HepG2 (cell line): ENCODE measurements around the gene PPOX. TPM values are rescaled to one million over a fixed set of nuclear protein-coding genes. Genes with fewer than 3 reads are reported as not detected.

Source experiments
- CENPX ChIP-seq: sonication (generic); formaldehyde crosslinking; IDR thresholded peaks from 2 replicates; pipeline ENCODE4 v1.9.0; 2021; ENCODE audit warnings: mild to moderate bottlenecking, missing genetic modification reagents, moderate library complexity
- HDAC2 ChIP-seq: sonication (generic); formaldehyde crosslinking; IDR thresholded peaks from 2 replicates; pipeline ENCODE4 v1.4.0; 2020; ENCODE audit warnings: missing genetic modification reagents
- HMG20A ChIP-seq: IDR thresholded peaks from 2 replicates; pipeline ENCODE4 v1.6.1; 2016; ENCODE audit warnings: borderline replicate concordance
- HNF1A ChIP-seq, 2 experiments: sonication (generic) in 1 of 2; formaldehyde crosslinking in 1 of 2; IDR thresholded peaks; 2 replicates each; pipeline versions ENCODE4 v1.4.0 to v1.6.1; 2016 to 2020; ENCODE audit warnings: borderline replicate concordance in 1 of 2, low read depth in 1 of 2, mild to moderate bottlenecking in 1 of 2, missing genetic modification reagents in 1 of 2
- JUNB ChIP-seq: sonication (generic); formaldehyde crosslinking; IDR thresholded peaks from 2 replicates; pipeline ENCODE4 v1.8.0; 2022; ENCODE audit warnings: missing genetic modification reagents, mild to moderate bottlenecking, borderline replicate concordance
- KDM5A ChIP-seq: fragments of 200-600 bp; sonication (generic); IDR thresholded peaks from 2 replicates; pipeline ENCODE4 v1.7.0; 2018; ENCODE audit warnings: antibody characterized with exemption, mild to moderate bottlenecking, low read length, borderline replicate concordance
- MIER2 ChIP-seq: IDR thresholded peaks from 2 replicates; pipeline ENCODE4 v1.6.1; 2016; ENCODE audit warnings: missing biosample characterization, missing genetic modification reagents
- MXI1 ChIP-seq: IDR thresholded peaks from 3 replicates; pipeline ENCODE4 v1.6.1; 2012; ENCODE audit warnings: low read depth, low read length, inconsistent platforms, borderline replicate concordance
- REPIN1 ChIP-seq: sonication (generic); formaldehyde crosslinking; IDR thresholded peaks from 2 replicates; pipeline ENCODE4 v1.8.0; 2022; ENCODE audit warnings: missing genetic modification reagents, low read depth, mild to moderate bottlenecking, borderline replicate concordance
- RORA ChIP-seq: sonication (generic); formaldehyde crosslinking; IDR thresholded peaks from 2 replicates; pipeline ENCODE4 v1.5.0; 2020; ENCODE audit warnings: mild to moderate bottlenecking, missing genetic modification reagents, moderate library complexity
- SMYD3 ChIP-seq: sonication (generic); formaldehyde crosslinking; IDR thresholded peaks from 2 replicates; pipeline ENCODE4 v1.8.1; 2023; ENCODE audit warnings: mild to moderate bottlenecking, missing genetic modification reagents
- ZNF20 ChIP-seq: sonication (generic); formaldehyde crosslinking; IDR thresholded peaks from 2 replicates; pipeline ENCODE4 v1.4.0; 2020; ENCODE audit warnings: mild to moderate bottlenecking, moderate library complexity, missing genetic modification reagents
- ZNF484 ChIP-seq: sonication (generic); formaldehyde crosslinking; IDR thresholded peaks from 2 replicates; pipeline ENCODE4 v1.5.1; 2020; ENCODE audit warnings: mild to moderate bottlenecking, low read depth, missing genetic modification reagents, borderline replicate concordance
- ZNF546 ChIP-seq: sonication (generic); formaldehyde crosslinking; conservative IDR thresholded peaks from 2 replicates; pipeline ENCODE4 v1.8.1; 2023; ENCODE audit warnings: mild to moderate bottlenecking, missing genetic modification reagents
- polyA plus RNA-seq, 8 experiments: library from polyadenylated mRNA; depleted of rRNA in 3 of 8; stranded (reverse) in 7 of 8; unstranded in 1 of 8; fragments of >200 nt; fragmentation: Illumina TruSeq in 4 of 8; extraction: Trizol in 4 of 8; gene quantifications; 2 replicates each; pipeline versions ENCODE4 v1.2.1 to v1.2.3, GENCODE V29; 2011 to 2016; ENCODE audit warnings: low read depth in 4 of 8, missing spikeins in 1 of 8, mixed read lengths in 1 of 8; ENCODE audit not compliant: insufficient read depth in 1 of 8
- total RNA-seq, 5 experiments: library from RNA; depleted of rRNA; stranded (reverse); fragments of >200 nt; fragmentation: Illumina TruSeq; extraction: Trizol; gene quantifications; 2 replicates each; pipeline ENCODE4 v1.2.3, GENCODE V29; 2016; ENCODE audit warnings: low read depth in 1 of 5
- TF ChIP-seq, protein P1 (sequence below): sonication (generic); formaldehyde crosslinking; IDR thresholded peaks from 2 replicates; pipeline ENCODE4 v1.4.0; 2020; ENCODE audit warnings: missing genetic modification reagents, borderline replicate concordance
- TF ChIP-seq, protein P2 (sequence below): sonication (generic); formaldehyde crosslinking; IDR thresholded peaks from 2 replicates; pipeline ENCODE4 v1.4.0; 2020; ENCODE audit warnings: missing genetic modification reagents
- TF ChIP-seq, protein P3 (sequence below): fragments of 450-650 bp; IDR thresholded peaks from 2 replicates; pipeline ENCODE4 v1.6.1; 2016

Gene PPOX
- total and polyA plus RNA-seq, 2 of the 13 experiments (the other 11 are each of a cell fraction or from before 2014, with no cell fraction given) = 15.5 to 27.7 TPM

DNA sequence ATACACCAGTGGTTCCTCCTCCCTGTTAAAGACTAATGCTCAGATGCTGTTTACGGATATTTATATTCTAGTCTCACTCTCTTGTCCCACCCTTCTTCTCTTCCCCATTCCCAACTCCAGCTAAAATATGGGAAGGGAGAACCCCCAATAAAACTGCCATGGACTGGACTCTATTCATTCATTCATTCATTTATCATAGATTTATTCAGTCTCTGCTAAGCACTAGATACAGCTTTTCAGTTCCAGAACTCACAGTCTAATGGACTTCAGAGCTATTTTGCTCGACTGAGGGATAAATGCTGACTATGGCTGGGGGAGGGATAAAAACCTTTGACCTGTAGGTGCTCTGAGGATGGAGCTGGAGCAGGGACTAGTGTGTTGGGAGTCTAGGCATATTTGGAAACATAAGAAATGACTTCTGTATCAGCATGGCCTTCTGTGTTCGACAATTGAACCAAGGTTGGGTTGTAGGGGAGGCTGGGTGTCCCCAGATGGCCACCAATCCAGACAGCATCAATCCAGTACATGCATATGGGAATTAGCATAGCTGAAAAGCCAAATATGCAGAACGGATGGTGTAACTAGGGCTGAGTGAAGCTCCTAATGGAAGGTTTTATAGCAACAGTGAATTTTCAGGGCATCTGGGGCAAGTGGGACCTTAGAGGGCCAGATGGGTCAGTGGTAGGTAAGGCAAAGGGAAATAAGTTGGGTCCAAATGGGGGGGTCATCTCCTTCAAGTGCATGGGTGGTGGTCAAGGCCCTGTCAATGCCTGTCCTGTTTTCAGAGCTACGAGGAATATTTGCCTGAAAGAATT, 53.1 kb downstream of the PPOX start (continued):
- TF ChIP-seq, protein P1, sequence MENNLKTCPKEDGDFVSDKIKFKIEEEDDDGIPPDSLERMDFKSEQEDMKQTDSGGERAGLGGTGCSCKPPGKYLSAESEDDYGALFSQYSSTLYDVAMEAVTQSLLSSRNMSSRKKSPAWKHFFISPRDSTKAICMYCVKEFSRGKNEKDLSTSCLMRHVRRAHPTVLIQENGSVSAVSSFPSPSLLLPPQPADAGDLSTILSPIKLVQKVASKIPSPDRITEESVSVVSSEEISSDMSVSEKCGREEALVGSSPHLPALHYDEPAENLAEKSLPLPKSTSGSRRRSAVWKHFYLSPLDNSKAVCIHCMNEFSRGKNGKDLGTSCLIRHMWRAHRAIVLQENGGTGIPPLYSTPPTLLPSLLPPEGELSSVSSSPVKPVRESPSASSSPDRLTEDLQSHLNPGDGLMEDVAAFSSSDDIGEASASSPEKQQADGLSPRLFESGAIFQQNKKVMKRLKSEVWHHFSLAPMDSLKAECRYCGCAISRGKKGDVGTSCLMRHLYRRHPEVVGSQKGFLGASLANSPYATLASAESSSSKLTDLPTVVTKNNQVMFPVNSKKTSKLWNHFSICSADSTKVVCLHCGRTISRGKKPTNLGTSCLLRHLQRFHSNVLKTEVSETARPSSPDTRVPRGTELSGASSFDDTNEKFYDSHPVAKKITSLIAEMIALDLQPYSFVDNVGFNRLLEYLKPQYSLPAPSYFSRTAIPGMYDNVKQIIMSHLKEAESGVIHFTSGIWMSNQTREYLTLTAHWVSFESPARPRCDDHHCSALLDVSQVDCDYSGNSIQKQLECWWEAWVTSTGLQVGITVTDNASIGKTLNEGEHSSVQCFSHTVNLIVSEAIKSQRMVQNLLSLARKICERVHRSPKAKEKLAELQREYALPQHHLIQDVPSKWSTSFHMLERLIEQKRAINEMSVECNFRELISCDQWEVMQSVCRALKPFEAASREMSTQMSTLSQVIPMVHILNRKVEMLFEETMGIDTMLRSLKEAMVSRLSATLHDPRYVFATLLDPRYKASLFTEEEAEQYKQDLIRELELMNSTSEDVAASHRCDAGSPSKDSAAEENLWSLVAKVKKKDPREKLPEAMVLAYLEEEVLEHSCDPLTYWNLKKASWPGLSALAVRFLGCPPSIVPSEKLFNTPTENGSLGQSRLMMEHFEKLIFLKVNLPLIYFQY = no peak
- 0 out of 2 replicates have a peak, but pooled peaks have one; percentile 8 for TF ChIP-seq REPIN1
- no peak for TF ChIP-seq MIER2 (CRISPR knock-in tag)
- no peak for TF ChIP-seq KDM5A
- TF ChIP-seq RORA = no peak
- TF ChIP-seq ZNF20 (CRISPR knock-in tag) = no peak
- no peak for TF ChIP-seq HNF1A (IDR thresholded peaks at IDR 0.05; ENCODE audit: low read depth)
- TF ChIP-seq HNF1A (CRISPR knock-in tag; IDR thresholded peaks at IDR 0.05; ENCODE audit: borderline replicate concordance) = no peak
- no peak for TF ChIP-seq HDAC2 (CRISPR knock-in tag)
- TF ChIP-seq, protein P2, sequence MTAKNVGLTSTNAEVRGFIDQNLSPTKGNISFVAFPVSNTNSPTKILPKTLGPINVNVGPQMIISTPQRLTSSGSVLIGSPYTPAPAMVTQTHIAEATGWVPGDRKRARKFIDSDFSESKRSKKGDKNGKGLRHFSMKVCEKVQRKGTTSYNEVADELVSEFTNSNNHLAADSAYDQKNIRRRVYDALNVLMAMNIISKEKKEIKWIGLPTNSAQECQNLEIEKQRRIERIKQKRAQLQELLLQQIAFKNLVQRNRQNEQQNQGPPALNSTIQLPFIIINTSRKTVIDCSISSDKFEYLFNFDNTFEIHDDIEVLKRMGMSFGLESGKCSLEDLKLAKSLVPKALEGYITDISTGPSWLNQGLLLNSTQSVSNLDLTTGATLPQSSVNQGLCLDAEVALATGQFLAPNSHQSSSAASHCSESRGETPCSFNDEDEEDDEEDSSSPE (CRISPR knock-in tag) = no peak
- TF ChIP-seq ZNF546 = no peak; the same call in 1 of the 2 replicates
- no peak for TF ChIP-seq ZNF484 (CRISPR knock-in tag)
- TF ChIP-seq CENPX (CRISPR knock-in tag) = no peak
- no peak for TF ChIP-seq HMG20A (CRISPR knock-in tag)
- TF ChIP-seq JUNB (CRISPR knock-in tag) = no peak
- no peak for TF ChIP-seq MXI1
- TF ChIP-seq, protein P3, sequence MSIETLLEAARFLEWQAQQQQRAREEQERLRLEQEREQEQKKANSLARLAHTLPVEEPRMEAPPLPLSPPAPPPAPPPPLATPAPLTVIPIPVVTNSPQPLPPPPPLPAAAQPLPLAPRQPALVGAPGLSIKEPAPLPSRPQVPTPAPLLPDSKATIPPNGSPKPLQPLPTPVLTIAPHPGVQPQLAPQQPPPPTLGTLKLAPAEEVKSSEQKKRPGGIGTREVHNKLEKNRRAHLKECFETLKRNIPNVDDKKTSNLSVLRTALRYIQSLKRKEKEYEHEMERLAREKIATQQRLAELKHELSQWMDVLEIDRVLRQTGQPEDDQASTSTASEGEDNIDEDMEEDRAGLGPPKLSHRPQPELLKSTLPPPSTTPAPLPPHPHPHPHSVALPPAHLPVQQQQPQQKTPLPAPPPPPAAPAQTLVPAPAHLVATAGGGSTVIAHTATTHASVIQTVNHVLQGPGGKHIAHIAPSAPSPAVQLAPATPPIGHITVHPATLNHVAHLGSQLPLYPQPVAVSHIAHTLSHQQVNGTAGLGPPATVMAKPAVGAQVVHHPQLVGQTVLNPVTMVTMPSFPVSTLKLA = no peak
- TF ChIP-seq SMYD3 (CRISPR knock-in tag) = 0 out of 2 replicates have a peak, but pooled peaks have one; percentile 19
